K562 (cell line): ENCODE results near the gene TJAP1. TPM values are rescaled to one million over a fixed set of nuclear protein-coding genes. Genes with fewer than 3 reads are reported as not detected.

ENCODE experiments used
- ATAC-seq: fragments of 200-7000 bp; cut with Tn5 transposase; 3 replicates; pipeline ENCODE4 v1.9.1; 2020; ENCODE audit warnings: moderate library complexity
- BruUV-seq: library from RNA; stranded (reverse); fragments of 400-500 nt; replicated peaks from 2 replicates; lab custom pipeline; 2021; lab: Mats Ljungman, UMichigan
- CTCF ChIA-PET: fragments of 300-600 bp; formaldehyde crosslinking; extraction: SDS; loops from one replicate; lab custom pipeline; 2021; ENCODE audit warnings: low intra/inter-chr PET ratio; lab: Yijun Ruan, JAX
- POLR2A ChIA-PET: fragments of 300-600, 350-650 bp; sonication (Branson Sonifier 250); formaldehyde crosslinking; extraction: SDS; loops from one replicate; lab custom pipeline; 2021; ENCODE audit warnings: antibody characterized with exemption, inconsistent platforms; lab: Yijun Ruan, JAX
- DNase-seq, 4 experiments: peaks; one replicate each; pipeline versions ENCODE4 v3.0.0 to v3.0.0-alpha.2; 2011 to 2018; ENCODE audit warnings: low spot score in 3 of 4, mixed read lengths in 3 of 4; ENCODE audit errors: extremely low read depth in 1 of 4
- FAIRE-seq: peaks from 2 replicates; lab custom pipeline; 2011; peaks lifted over from hg19 to GRCh38; lab: Jason Lieb, UNC
- H2AFZ ChIP-seq: 2 replicates; pipeline ENCODE4 v1.6.0; 2011; ENCODE audit warnings: low read depth, low read length, control low read depth, inconsistent platforms
- H3K27ac ChIP-seq: fragments of 200-600 bp; 3 replicates; pipeline ENCODE4 v1.8.0; 2011; ENCODE audit warnings: low read depth, mild to moderate bottlenecking, control low read depth, inconsistent platforms, low read length, moderate library complexity, mixed read lengths; ENCODE audit errors: extremely low read depth
- H3K27me3 ChIP-seq, 2 experiments: fragments of 300-600 bp in 1 of 2; 2 replicates in 1 of 2; 3 replicates in 1 of 2; pipeline versions ENCODE4 v1.6.0 to v1.8.0; 2011; ENCODE audit warnings: inconsistent platforms in 2 of 2, low read length in 2 of 2, mild to moderate bottlenecking in 1 of 2, mixed read lengths in 1 of 2, moderate library complexity in 1 of 2; ENCODE audit not compliant: control insufficient read depth in 2 of 2, insufficient read depth in 2 of 2
- H3K36me3 ChIP-seq: fragments of 300-600 bp; 3 replicates; pipeline ENCODE4 v1.8.0; 2011; ENCODE audit warnings: mild to moderate bottlenecking, low read length, inconsistent platforms; ENCODE audit not compliant: control insufficient read depth, insufficient read depth
- H3K4me1 ChIP-seq, 2 experiments: fragments of 200-600 bp in 1 of 2; replicated peaks in 1 of 2; 2 replicates in 1 of 2; 3 replicates in 1 of 2; pipeline versions ENCODE4 v1.5.1 to v1.8.0; 2011; ENCODE audit warnings: inconsistent platforms in 2 of 2, low read length in 2 of 2, mild to moderate bottlenecking in 1 of 2, mixed read lengths in 1 of 2, moderate library complexity in 1 of 2; ENCODE audit not compliant: control insufficient read depth in 2 of 2, insufficient read depth in 2 of 2
- H3K4me2 ChIP-seq: 2 replicates; pipeline ENCODE4 v1.6.1; 2011; ENCODE audit warnings: low read length, control low read depth, inconsistent platforms, mixed read lengths; ENCODE audit not compliant: insufficient read depth
- H3K4me3 ChIP-seq: fragments of 200-600 bp; sonication (generic), shearing (Covaris generic); 2 replicates; pipeline ENCODE4 v1.5.1; 2016; ENCODE audit warnings: control low read depth, inconsistent platforms
- H3K79me2 ChIP-seq: fragments of 200-600 bp; 3 replicates; pipeline ENCODE4 v1.8.0; 2011; ENCODE audit warnings: low read length, inconsistent platforms; ENCODE audit not compliant: control insufficient read depth, insufficient read depth
- H3K9ac ChIP-seq, 2 experiments: 2 replicates each; pipeline versions ENCODE4 v1.6.0 to v1.6.1; 2011; ENCODE audit warnings: low read depth in 2 of 2, low read length in 2 of 2, control low read depth in 1 of 2, inconsistent platforms in 1 of 2, mild to moderate bottlenecking in 1 of 2, mixed read lengths in 1 of 2; ENCODE audit not compliant: insufficient read depth in 1 of 2
- H3K9me1 ChIP-seq: one replicate; pipeline ENCODE4 v1.6.0; 2011; ENCODE audit warnings: inconsistent platforms, mild to moderate bottlenecking, low read length, moderate library complexity; ENCODE audit not compliant: control insufficient read depth, insufficient read depth
- H3K9me3 ChIP-seq: replicated peaks from 2 replicates; pipeline ENCODE4 v1.5.1; 2011; ENCODE audit warnings: low read depth, low read length, inconsistent platforms; ENCODE audit not compliant: control insufficient read depth, insufficient read depth
- H4K20me1 ChIP-seq: replicated peaks from 2 replicates; pipeline ENCODE4 v1.6.1; 2011; ENCODE audit warnings: low read length, inconsistent platforms, mixed read lengths; ENCODE audit not compliant: control insufficient read depth, insufficient read depth
- MXD1 ChIP-seq: fragments of 250-450 bp; sonication (Bioruptor Pico); IDR thresholded peaks from 2 replicates; pipeline ENCODE4 v1.8.0; 2021; ENCODE audit warnings: borderline replicate concordance, mild to moderate bottlenecking, moderate library complexity; ENCODE audit not compliant: poor library complexity, severe bottlenecking
- NEUROD1 ChIP-seq: fragments of 150-350 bp; IDR thresholded peaks from 2 replicates; pipeline ENCODE4 v1.6.1; 2014; ENCODE audit warnings: borderline replicate concordance, low read length, low read depth; ENCODE audit not compliant: partially characterized antibody
- ZNF408 ChIP-seq: fragments of 250-450 bp; sonication (Bioruptor Pico); IDR thresholded peaks from 2 replicates; pipeline ENCODE4 v1.4.0; 2020; ENCODE audit warnings: low read depth, mild to moderate bottlenecking, moderate library complexity
- ZNF609 ChIP-seq: sonication (generic); formaldehyde crosslinking; IDR thresholded peaks from 2 replicates; pipeline ENCODE4 v1.8.1; 2023; ENCODE audit warnings: missing genetic modification reagents, mild to moderate bottlenecking, borderline replicate concordance
- WGBS: fragments of 100-300 bp; shearing (Covaris generic); methylation state at CpG from one replicate; pipeline ENCODE4 v1.1.6; 2016; ENCODE audit warnings: low coverage, mixed read lengths; ENCODE audit not compliant: insufficient coverage; ENCODE audit errors: missing lambda C conversion rate; 5-methylcytosine and 5-hydroxymethylcytosine counted together
- in situ Hi-C: fragments of 300-500 bp; cut with MboI; formaldehyde crosslinking; loops from 4 replicates; pipeline ENCODE4 v1.15.0; 2018; ENCODE audit warnings: inconsistent platforms, mixed read lengths
- intact Hi-C: fragments of 100-400 bp; cut with micrococcal nuclease; formaldehyde crosslinking; loops from 2 replicates; pipeline ENCODE4 v1.14.2; 2022
- polyA plus RNA-seq, 8 experiments: library from polyadenylated mRNA; depleted of rRNA in 4 of 8; stranded (reverse) in 5 of 8; unstranded in 3 of 8; fragments of >200 nt; fragmentation: Nextera tagmentation in 2 of 8; fragmentation: Illumina TruSeq in 1 of 8; extraction: Ambion mirVana in 2 of 8; extraction: Trizol in 1 of 8; gene quantifications; 2 replicates each; pipeline versions ENCODE4 v1.2.1 to v1.2.3, GENCODE V29; 2011 to 2014; ENCODE audit warnings: inconsistent platforms in 1 of 8, missing spikeins in 1 of 8
- total RNA-seq, 7 experiments: library from RNA; depleted of rRNA in 6 of 7; stranded (reverse); fragments of >200 nt in 6 of 7; fragmentation: Illumina TruSeq in 2 of 7; extraction: Trizol in 2 of 7; gene quantifications; 2 replicates each; pipeline versions ENCODE4 v1.2.1 to v1.2.3, GENCODE V29; 2011 to 2021; ENCODE audit warnings: low replicate concordance in 1 of 7

Gene TJAP1
- total and polyA plus RNA-seq, 9 of the 15 experiments (the other 6 are each of a cell fraction or from before 2014, with no cell fraction given), result 0.06 to 35.8 (median 16.2) TPM

- no peak overlapping the region for H3K4me2 ChIP-seq
- ATAC-seq, result no peak
- H3K27me3 ChIP-seq, result no peaks in the 10 kb centered on the region
- in situ Hi-C loops (no loop called here), intact Hi-C loops (no loop called here)
- FAIRE-seq, result no peak
- H3K4me1 ChIP-seq, result peaks cover 7 to 15% of the 10 kb centered on the region in 2 experiments
- CTCF ChIA-PET, result no interaction called here
- TF ChIP-seq MXD1 (CRISPR knock-in tag) (no peak), ZNF408 (CRISPR knock-in tag) (no peak), ZNF609 (CRISPR knock-in tag) (0 out of 2 replicates have a peak, but pooled peaks have one; percentile 56), NEUROD1 (no peak)
- 87% methylated on average over 8 of the region's 8 CpGs for WGBS
- BruUV-seq, result no TSS peak
- peaks cover 15% of the 10 kb centered on the region; the same call in 2 of the 3 replicates for H3K36me3 ChIP-seq
- H2AFZ ChIP-seq, result no peak overlapping the region
- POLR2A ChIA-PET, result interaction anchor here (0.6 to 3.1 kb wide), 6 partner anchors 11 to 812 kb away, joined by 3 to 16 read pairs (median 4); no protein-coding TSS in a partner anchor
- H3K9ac ChIP-seq, result no peak overlapping the region
- H3K4me3 ChIP-seq, result no peak overlapping the region
- H4K20me1 ChIP-seq, result peaks cover 3% of the 10 kb centered on the region; the same call in 1 of the 2 replicates
- DNase-seq, result no peak
- no peak overlapping the region for H3K27ac ChIP-seq
- H3K9me1 ChIP-seq, result no peaks in the 10 kb centered on the region
- no peaks in the 10 kb centered on the region for H3K9me3 ChIP-seq
- H3K79me2 ChIP-seq, result peaks cover 10% of the 10 kb centered on the region
Observed at GRCh38 chr6:43433148-43433547, 44.2 kb upstream of the TJAP1 start.
